OCI-LY7 (cell line): ENCODE data around the gene SCFD2. TPM values are rescaled to one million over a fixed set of nuclear protein-coding genes. Genes with fewer than 3 reads are reported as not detected.

Experiments used
- BruUV-seq: library from RNA; stranded (reverse); fragments of 400-500 nt; replicated peaks from 2 replicates; lab custom pipeline; 2021; lab: Mats Ljungman, UMichigan
- CTCF ChIA-PET: fragments of 300-600 bp; sonication (Branson Sonifier 250); formaldehyde crosslinking; loops from one replicate; lab custom pipeline; 2022; ENCODE audit warnings: antibody characterized with exemption; ENCODE audit not compliant: unreplicated experiment; lab: Charles Lee
- POLR2A ChIA-PET: fragments of 300-600 bp; sonication (Branson Sonifier 250); formaldehyde crosslinking; loops from one replicate; lab custom pipeline; 2022; ENCODE audit warnings: antibody characterized with exemption; lab: Charles Lee
- DNase-seq: peaks from one replicate; pipeline ENCODE4 v3.0.0-alpha.2; 2015; ENCODE audit warnings: low spot score
- H2AFZ ChIP-seq: fragments of 200-600 bp; sonication (generic), shearing (Covaris generic); 2 replicates; pipeline ENCODE4 v1.6.1; 2014; ENCODE audit warnings: mild to moderate bottlenecking, antibody characterized with exemption, low read length, moderate library complexity
- H3K27ac ChIP-seq: fragments of 200-600 bp; sonication (generic); 2 replicates; pipeline ENCODE4 v1.5.1; 2014; ENCODE audit warnings: mixed run types, low read depth, mild to moderate bottlenecking, moderate library complexity, low read length, inconsistent platforms; ENCODE audit not compliant: poor library complexity, severe bottlenecking
- H3K36me3 ChIP-seq: fragments of 200-600 bp; sonication (generic); 2 replicates; pipeline ENCODE4 v1.6.1; 2014; ENCODE audit warnings: mild to moderate bottlenecking, antibody characterized with exemption, low read length, moderate library complexity, mixed read lengths; ENCODE audit not compliant: insufficient read depth
- H3K4me1 ChIP-seq: fragments of 200-600 bp; sonication (generic); 2 replicates; pipeline ENCODE4 v1.5.1; 2014; ENCODE audit warnings: mild to moderate bottlenecking, low read length; ENCODE audit not compliant: insufficient read depth, poor library complexity, severe bottlenecking
- H3K4me2 ChIP-seq: fragments of 200-600 bp; sonication (generic); 2 replicates; pipeline ENCODE4 v1.6.1; 2014; ENCODE audit warnings: mild to moderate bottlenecking, low read length
- H3K4me3 ChIP-seq: fragments of 200-600 bp; sonication (generic); 2 replicates; pipeline ENCODE4 v1.5.1; 2014; ENCODE audit warnings: mild to moderate bottlenecking, low read depth, low read length; ENCODE audit not compliant: poor library complexity, severe bottlenecking
- H3K79me2 ChIP-seq: fragments of 200-600 bp; sonication (generic); 2 replicates; pipeline ENCODE4 v1.6.1; 2016; ENCODE audit warnings: low read depth, mild to moderate bottlenecking, low read length, moderate library complexity, mixed read lengths; ENCODE audit not compliant: insufficient read depth
- H3K9me2 ChIP-seq: fragments of 200-600 bp; sonication (generic); 2 replicates; pipeline ENCODE4 v1.6.1; 2016; ENCODE audit warnings: mild to moderate bottlenecking, low read length, mixed read lengths; ENCODE audit not compliant: insufficient read depth
- H3K9me3 ChIP-seq: fragments of 200-600 bp; sonication (generic); 2 replicates; pipeline ENCODE4 v1.6.1; 2014; ENCODE audit warnings: mild to moderate bottlenecking, mixed run types, low read length, mixed read lengths
- H4K20me1 ChIP-seq: fragments of 200-600 bp; sonication (generic); 2 replicates; pipeline ENCODE4 v1.6.1; 2014; ENCODE audit warnings: mild to moderate bottlenecking, antibody characterized with exemption, low read length, moderate library complexity, mixed read lengths; ENCODE audit not compliant: insufficient read depth
- EZH2phosphoT487 ChIP-seq: fragments of 200-600 bp; sonication (generic); IDR thresholded peaks from 2 replicates; pipeline ENCODE4 v1.6.1; 2018; ENCODE audit warnings: low read depth, borderline replicate concordance, mild to moderate bottlenecking, mixed run types, antibody characterized with exemption, low read length, moderate library complexity, mixed read lengths
- intact Hi-C: fragments of 100-400 bp; cut with micrococcal nuclease; formaldehyde crosslinking; loops from one replicate; pipeline ENCODE4 v1.10.0; 2022; ENCODE audit not compliant: unreplicated experiment
- total RNA-seq, 2 experiments: library from RNA; depleted of rRNA in 1 of 2; stranded (reverse); fragments of >200 nt in 1 of 2; shearing (Covaris generic) in 1 of 2; gene quantifications; 2 replicates each; pipeline ENCODE4 v1.2.3, GENCODE V29; 2014 to 2022
- TF ChIP-seq, protein P1 (sequence below): fragments of 200-600 bp; sonication (generic); conservative IDR thresholded peaks from 2 replicates; pipeline ENCODE4 v1.5.1; 2014; ENCODE audit warnings: mild to moderate bottlenecking, antibody characterized with exemption, low read length, moderate library complexity, mixed read lengths

The SCFD2 gene
- total RNA-seq, 2 experiments from 2014 or later = 27.2 to 52.0 TPM

GRCh38 chr4:52880994-52881393 lies 484.9 kb downstream of the SCFD2 start:
- Histone ChIP-seq H3K79me2 (no peaks in the 10 kb centered on the region), H3K4me3 (no peak overlapping the region), H4K20me1 (no peaks in the 10 kb centered on the region), H3K4me2 (no peak overlapping the region), H2AFZ (no peak overlapping the region), H3K4me1 (no peaks in the 10 kb centered on the region), H3K27ac (no peak overlapping the region), H3K9me3 (no peaks in the 10 kb centered on the region), H3K36me3 (no peaks in the 10 kb centered on the region), H3K9me2 (no peaks in the 10 kb centered on the region)
- TF ChIP-seq EZH2phosphoT487 = no peak
- TF ChIP-seq, protein P1, sequence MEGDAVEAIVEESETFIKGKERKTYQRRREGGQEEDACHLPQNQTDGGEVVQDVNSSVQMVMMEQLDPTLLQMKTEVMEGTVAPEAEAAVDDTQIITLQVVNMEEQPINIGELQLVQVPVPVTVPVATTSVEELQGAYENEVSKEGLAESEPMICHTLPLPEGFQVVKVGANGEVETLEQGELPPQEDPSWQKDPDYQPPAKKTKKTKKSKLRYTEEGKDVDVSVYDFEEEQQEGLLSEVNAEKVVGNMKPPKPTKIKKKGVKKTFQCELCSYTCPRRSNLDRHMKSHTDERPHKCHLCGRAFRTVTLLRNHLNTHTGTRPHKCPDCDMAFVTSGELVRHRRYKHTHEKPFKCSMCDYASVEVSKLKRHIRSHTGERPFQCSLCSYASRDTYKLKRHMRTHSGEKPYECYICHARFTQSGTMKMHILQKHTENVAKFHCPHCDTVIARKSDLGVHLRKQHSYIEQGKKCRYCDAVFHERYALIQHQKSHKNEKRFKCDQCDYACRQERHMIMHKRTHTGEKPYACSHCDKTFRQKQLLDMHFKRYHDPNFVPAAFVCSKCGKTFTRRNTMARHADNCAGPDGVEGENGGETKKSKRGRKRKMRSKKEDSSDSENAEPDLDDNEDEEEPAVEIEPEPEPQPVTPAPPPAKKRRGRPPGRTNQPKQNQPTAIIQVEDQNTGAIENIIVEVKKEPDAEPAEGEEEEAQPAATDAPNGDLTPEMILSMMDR = no peak
- BruUV-seq = no TSS peak
- intact Hi-C loops = no loop called here
- CTCF ChIA-PET = no interaction called here
- DNase-seq = no peak
- POLR2A ChIA-PET = no interaction called here

DNA sequence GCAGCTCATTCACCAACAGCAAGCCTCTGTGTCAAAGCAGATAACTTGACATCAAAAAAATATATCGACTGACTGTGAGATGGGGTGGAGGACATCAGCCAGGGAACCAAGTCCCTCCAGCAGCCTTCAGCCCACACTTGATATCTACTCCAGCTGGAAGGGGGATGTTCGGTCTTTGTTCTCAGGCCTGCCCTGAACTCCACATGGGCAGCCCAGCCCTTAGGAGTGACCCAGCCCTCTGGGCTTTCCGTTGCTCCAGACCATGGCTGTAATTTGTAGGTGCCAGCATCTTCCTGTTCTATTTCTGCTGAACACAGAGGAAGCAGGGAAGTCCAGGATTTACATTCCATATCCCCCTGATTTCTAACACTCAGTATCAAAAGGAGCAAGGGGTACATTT lies 486.4 kb downstream of the SCFD2 start:
- H3K79me2 ChIP-seq = no peaks in the 10 kb centered on the region
- no peak overlapping the region for H2AFZ ChIP-seq
- no peaks in the 10 kb centered on the region for H3K9me2 ChIP-seq
- H3K4me2 ChIP-seq = no peak overlapping the region
- no peaks in the 10 kb centered on the region for H3K36me3 ChIP-seq
- no peak for DNase-seq
- no TSS peak for BruUV-seq
- TF ChIP-seq EZH2phosphoT487 = no peak
- TF ChIP-seq, protein P1 = no peak
- intact Hi-C loops = no loop called here
- H3K4me3 ChIP-seq = no peak overlapping the region
- no peak overlapping the region for H3K27ac ChIP-seq
- no peaks in the 10 kb centered on the region for H3K4me1 ChIP-seq
- ChIA-PET CTCF (no interaction called here), POLR2A (no interaction called here)
- H4K20me1 ChIP-seq = no peaks in the 10 kb centered on the region
- H3K9me3 ChIP-seq = no peaks in the 10 kb centered on the region

DNA sequence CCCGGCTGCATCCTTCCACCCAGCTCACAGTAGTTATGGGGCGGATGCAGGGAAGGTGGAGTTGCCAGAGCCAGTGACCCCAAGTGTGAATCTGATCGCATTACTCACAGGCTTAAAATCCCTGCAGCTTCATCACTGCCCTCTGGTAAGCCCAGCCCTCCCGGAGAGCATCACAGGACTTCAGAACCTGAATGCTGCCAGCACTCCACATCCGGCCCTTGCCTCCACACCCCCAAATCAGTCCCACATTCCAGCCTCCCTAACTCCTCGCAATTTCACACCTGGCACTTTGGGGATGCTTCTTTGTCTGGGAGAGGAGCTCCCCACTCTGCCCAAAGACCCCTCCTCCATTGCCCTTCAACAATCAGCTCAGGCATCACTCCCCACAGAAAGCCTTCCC lies 488.2 kb downstream of the SCFD2 start:
- no peak overlapping the region for H3K27ac ChIP-seq
- POLR2A ChIA-PET = no interaction called here
- intact Hi-C loops = no loop called here
- H3K4me1 ChIP-seq = no peaks in the 10 kb centered on the region
- no TSS peak for BruUV-seq
- no peak overlapping the region for H3K4me3 ChIP-seq
- H3K9me2 ChIP-seq = no peaks in the 10 kb centered on the region
- CTCF ChIA-PET = no interaction called here
- DNase-seq = no peak
- TF ChIP-seq, protein P1 = no peak
- H3K9me3 ChIP-seq = no peaks in the 10 kb centered on the region
- H3K79me2 ChIP-seq = no peaks in the 10 kb centered on the region
- H2AFZ ChIP-seq = no peak overlapping the region
- no peaks in the 10 kb centered on the region for H4K20me1 ChIP-seq
- H3K4me2 ChIP-seq = no peak overlapping the region
- H3K36me3 ChIP-seq = no peaks in the 10 kb centered on the region
